Renal cortical epithelial cell (primary cell): Measurements from ENCODE around the gene TAAR6. TPM values are rescaled to one million over a fixed set of nuclear protein-coding genes. Genes with fewer than 3 reads are reported as not detected.
"Not testable (repeated sequence)": the region's sequence is repeated elsewhere in the genome, so short reads cannot be mapped to it uniquely, and the experiment has no call there.

Experiments
- DNase-seq: peaks from one replicate; pipeline ENCODE4 v3.0.0-alpha.2; 2011; ENCODE audit warnings: low read depth
- total RNA-seq: library from RNA; depleted of rRNA; stranded (reverse); fragments of >200 nt; gene quantifications from 2 replicates; pipeline ENCODE4 v1.2.3, GENCODE V29; 2014

Gene TAAR6
- total RNA-seq, result not detected in 2 replicates

GRCh38 chr6:132570221-132570777, at the start of gene TAAR6:
Gene TAAR6, plus strand, starts transcription at chr6:132570322. Its CDS starts 0 bp downstream, at chr6:132570322.
- DNase-seq, result no peak

GRCh38 chr6:132520953-132521352, 49.2 kb upstream of the TAAR6 start:
- no peak for DNase-seq

- DNase-seq, result no peak
Observed at GRCh38 chr6:132524646-132525045, 45.5 kb upstream of the TAAR6 start.

- no peak for DNase-seq
Observed at GRCh38 chr6:132525866-132526265, 44.3 kb upstream of the TAAR6 start.

GRCh38 chr6:132526461-132526860, 43.7 kb upstream of the TAAR6 start:
- DNase-seq, result no peak

GRCh38 chr6:132527791-132528190, 42.3 kb upstream of the TAAR6 start:
- peak; percentile 69 for DNase-seq

GRCh38 chr6:132530293-132530974, 39.7 kb upstream of the TAAR6 start:
- DNase-seq, result peak; percentile 66

- not testable (repeated sequence) for DNase-seq
Observed at GRCh38 chr6:132534546-132534945, 35.6 kb upstream of the TAAR6 start.

- no peak for DNase-seq
Observed at GRCh38 chr6:132537145-132537544, 33.0 kb upstream of the TAAR6 start.

GRCh38 chr6:132537977-132538376, 32.1 kb upstream of the TAAR6 start, which contains the start of gene TAAR9:
Gene TAAR9, plus strand, starts transcription at chr6:132538277. Its CDS starts 13 bp downstream, at chr6:132538290.
- no peak for DNase-seq

GRCh38 chr6:132544826-132545225, 25.3 kb upstream of the TAAR6 start:
- no peak for DNase-seq

GRCh38 chr6:132548746-132549463, 21.2 kb upstream of the TAAR6 start:
- DNase-seq, result no peak

GRCh38 chr6:132551214-132551613, 18.9 kb upstream of the TAAR6 start:
- DNase-seq, result no peak

- DNase-seq, result no peak
Observed at GRCh38 chr6:132552372-132552771, 17.8 kb upstream of the TAAR6 start, which contains the start of gene TAAR8. Gene TAAR8, plus strand, starts transcription at chr6:132552672. Its CDS starts 21 bp downstream, at chr6:132552693.

- DNase-seq, result not testable (repeated sequence)
Observed at GRCh38 chr6:132560087-132560486, 10.0 kb upstream of the TAAR6 start.

- no peak for DNase-seq
Observed at GRCh38 chr6:132566404-132566803, 3.7 kb upstream of the TAAR6 start.

GRCh38 chr6:132567566-132567965, 2.6 kb upstream of the TAAR6 start:
- no peak for DNase-seq

- DNase-seq, result no peak
Observed at GRCh38 chr6:132568611-132569010, 1.5 kb upstream of the TAAR6 start.

- no peak for DNase-seq
Observed at GRCh38 chr6:132569170-132569569, 952 bp upstream of the TAAR6 start.

- DNase-seq, result no peak
Observed at GRCh38 chr6:132571774-132572173, 1.7 kb downstream of the TAAR6 start.

GRCh38 chr6:132584698-132585097, 14.6 kb downstream of the TAAR6 start:
- DNase-seq, result no peak

- DNase-seq, result no peak
Observed at GRCh38 chr6:132587424-132587823, 17.3 kb downstream of the TAAR6 start.

GRCh38 chr6:132589454-132589853, 19.3 kb downstream of the TAAR6 start, which contains the start of gene TAAR5:
Gene TAAR5, minus strand, starts transcription at chr6:132589741. Its CDS starts 55 bp downstream, at chr6:132589686.
- DNase-seq, result no peak
